Osteoblast (primary cell): Measurements from ENCODE around the gene SDC4. TPM values are rescaled to one million over a fixed set of nuclear protein-coding genes. Genes with fewer than 3 reads are reported as not detected.

Experiments
- DNase-seq: peaks from one replicate; pipeline ENCODE4 v3.0.0; 2011; ENCODE audit warnings: low spot score, mixed read lengths; ENCODE audit not compliant: insufficient read length; ENCODE audit errors: missing footprints
- H2AFZ ChIP-seq: 2 replicates; pipeline ENCODE4 v1.6.0; 2011; ENCODE audit warnings: mild to moderate bottlenecking, low read length
- H3K27ac ChIP-seq: 2 replicates; pipeline ENCODE4 v1.5.1; 2011; ENCODE audit warnings: mild to moderate bottlenecking, low read depth, low read length, moderate library complexity
- H3K27me3 ChIP-seq: 2 replicates; pipeline ENCODE4 v1.6.0; 2012; ENCODE audit warnings: mild to moderate bottlenecking, control low read depth, inconsistent platforms, low read length, moderate library complexity; ENCODE audit not compliant: insufficient read depth
- H3K36me3 ChIP-seq: 2 replicates; pipeline ENCODE4 v1.5.1; 2011; ENCODE audit warnings: mild to moderate bottlenecking, low read length, control low read depth, moderate library complexity; ENCODE audit not compliant: insufficient read depth
- H3K4me1 ChIP-seq: 2 replicates; pipeline ENCODE4 v1.5.1; 2011; ENCODE audit warnings: mild to moderate bottlenecking, low read length, control low read depth, moderate library complexity; ENCODE audit not compliant: insufficient read depth
- H3K4me2 ChIP-seq: 2 replicates; pipeline ENCODE4 v1.6.0; 2011; ENCODE audit warnings: mild to moderate bottlenecking, low read length; ENCODE audit not compliant: insufficient read depth
- H3K4me3 ChIP-seq: fragments of 200-600 bp; sonication (generic); 3 replicates; pipeline ENCODE4 v1.5.1; 2012; ENCODE audit warnings: mild to moderate bottlenecking, low read length, inconsistent platforms; ENCODE audit not compliant: insufficient read depth
- H3K79me2 ChIP-seq: 2 replicates; pipeline ENCODE4 v1.6.0; 2012; ENCODE audit warnings: mild to moderate bottlenecking, low read length, control low read depth, inconsistent platforms; ENCODE audit not compliant: insufficient read depth
- H3K9me3 ChIP-seq: 2 replicates; pipeline ENCODE4 v1.5.1; 2011; ENCODE audit warnings: low read depth, low read length, control low read depth
- H4K20me1 ChIP-seq: 2 replicates; pipeline ENCODE4 v1.6.0; 2012; ENCODE audit warnings: mild to moderate bottlenecking, low read length, control low read depth; ENCODE audit not compliant: insufficient read depth
- CTCF ChIP-seq: IDR thresholded peaks from 2 replicates; pipeline ENCODE4 v1.5.1; 2011; ENCODE audit warnings: mild to moderate bottlenecking, low read depth, low read length, moderate library complexity; ENCODE audit errors: extremely low read depth
- total RNA-seq: library from RNA; depleted of rRNA; stranded (reverse); fragments of >200 nt; gene quantifications from 2 replicates; pipeline ENCODE4 v1.2.3, GENCODE V29; 2012

SDC4 gene
- total RNA-seq, 1 donor, result 267 TPM

GRCh38 chr20:45317826-45318225, 30.4 kb downstream of the SDC4 start:
- no peaks in the 10 kb centered on the region for H3K4me1 ChIP-seq

GRCh38 chr20:45316150-45317080, 31.8 kb downstream of the SDC4 start:
- TF ChIP-seq CTCF, result no peak
- no peak overlapping the region for H3K27ac ChIP-seq
- no peaks in the 10 kb centered on the region for H3K9me3 ChIP-seq
- no peaks in the 10 kb centered on the region for H3K36me3 ChIP-seq
- H3K4me3 ChIP-seq, result no peak overlapping the region
- no peaks in the 10 kb centered on the region for H3K4me1 ChIP-seq
- H3K79me2 ChIP-seq, result no peaks in the 10 kb centered on the region
- peak; percentile 67 for DNase-seq
- H2AFZ ChIP-seq, result no peak overlapping the region
- H3K4me2 ChIP-seq, result no peak overlapping the region
- H3K27me3 ChIP-seq, result peaks cover 9% of the 10 kb centered on the region
- peaks cover 3% of the 10 kb centered on the region for H4K20me1 ChIP-seq

More at GRCh38 chr20:45317826-45318225, 30.4 kb downstream of the SDC4 start:
- TF ChIP-seq CTCF, result no peak
- Histone ChIP-seq H4K20me1 (peaks cover 3% of the 10 kb centered on the region), H3K36me3 (no peaks in the 10 kb centered on the region), H2AFZ (no peak overlapping the region), H3K27me3 (peaks cover 9% of the 10 kb centered on the region), H3K9me3 (no peaks in the 10 kb centered on the region), H3K79me2 (no peaks in the 10 kb centered on the region), H3K4me2 (no peak overlapping the region), H3K4me3 (no peak overlapping the region), H3K27ac (no peak overlapping the region)
- DNase-seq, result no peak

GRCh38 chr20:45315672-45316071, 32.6 kb downstream of the SDC4 start:
- no peak for DNase-seq
- Histone ChIP-seq H3K79me2 (no peaks in the 10 kb centered on the region), H3K27ac (no peak overlapping the region), H3K4me1 (no peaks in the 10 kb centered on the region), H3K4me3 (no peak overlapping the region), H2AFZ (no peak overlapping the region), H3K9me3 (no peaks in the 10 kb centered on the region), H3K27me3 (peaks cover 9% of the 10 kb centered on the region), H3K36me3 (no peaks in the 10 kb centered on the region), H4K20me1 (peaks cover 3% of the 10 kb centered on the region), H3K4me2 (no peak overlapping the region)
- TF ChIP-seq CTCF, result no peak

GRCh38 chr20:45313943-45314342, 34.3 kb downstream of the SDC4 start:
- TF ChIP-seq CTCF, result no peak
- Histone ChIP-seq H3K9me3 (no peaks in the 10 kb centered on the region), H3K79me2 (no peaks in the 10 kb centered on the region), H2AFZ (no peak overlapping the region), H3K4me1 (no peaks in the 10 kb centered on the region), H3K36me3 (no peaks in the 10 kb centered on the region), H3K4me3 (no peak overlapping the region), H3K4me2 (no peak overlapping the region), H3K27ac (no peak overlapping the region), H3K27me3 (peaks cover 9% of the 10 kb centered on the region), H4K20me1 (no peaks in the 10 kb centered on the region)
- DNase-seq, result peak; percentile 41
